Right atrium auricular region (tissue), 2 donors: Measurements from ENCODE around the gene RPH3AL. TPM values are rescaled to one million over a fixed set of nuclear protein-coding genes. Genes with fewer than 3 reads are reported as not detected.
"Not testable (repeated sequence)": the region's sequence is repeated elsewhere in the genome, so short reads cannot be mapped to it uniquely, and the experiment has no call there.

Experiments used
- DNase-seq: peaks from one replicate; pipeline ENCODE4 v3.0.0-alpha.2; 2019; ENCODE audit warnings: low spot score
- H3K27ac ChIP-seq, 2 donors: fragments of 200-600 bp; sonication (generic); 1 replicate in 1 of 2; 2 replicates in 1 of 2; pipeline ENCODE4 v1.5.1; 2016 to 2019
- H3K27me3 ChIP-seq, 2 donors: fragments of 200-600 bp; sonication (generic); one replicate each; pipeline versions ENCODE4 v1.5.1 to v1.6.0; 2017 to 2019
- H3K36me3 ChIP-seq: fragments of 200-600 bp; sonication (generic); one replicate; pipeline ENCODE4 v1.5.1; 2016
- H3K4me1 ChIP-seq, 2 donors: fragments of 200-600 bp; sonication (generic); one replicate each; pipeline versions ENCODE4 v1.5.1 to v1.6.0; 2017 to 2019
- H3K4me3 ChIP-seq, 2 donors: fragments of 200-600 bp; sonication (generic); 1 replicate in 1 of 2; 2 replicates in 1 of 2; pipeline ENCODE4 v1.5.1; 2017 to 2019; ENCODE audit warnings: mild to moderate bottlenecking in 1 of 2, moderate library complexity in 1 of 2
- H3K9me3 ChIP-seq, 2 donors: fragments of 200-600 bp; sonication (generic); one replicate each; pipeline ENCODE4 v1.5.1; 2019
- total RNA-seq, 2 donors: library from RNA; depleted of rRNA; stranded (reverse); fragments of >200 nt; gene quantifications; one replicate each; pipeline ENCODE4 v1.1.0, GENCODE V29; 2016
- TF ChIP-seq, protein P1 (sequence below), 2 donors: fragments of 200-600 bp; sonication (generic); IDR thresholded peaks; one replicate each; pipeline ENCODE4 v1.5.1; 2019; ENCODE audit warnings: antibody characterized with exemption in 2 of 2

The RPH3AL gene
- total RNA-seq, 2 donors from 2014 or later, result 7.2 to 13.1 TPM

GRCh38 chr17:237406-237955 is 115.1 kb downstream of the RPH3AL start:
- Histone ChIP-seq H3K9me3 (no peaks in the 10 kb centered on the region), H3K4me3 (no peak overlapping the region), H3K4me1 (peaks cover 0 to 10% of the 10 kb centered on the region in 2 donors), H3K36me3 (no peaks in the 10 kb centered on the region), H3K27me3 (no peaks in the 10 kb centered on the region), H3K27ac (no peak overlapping the region)
- TF ChIP-seq, protein P1, sequence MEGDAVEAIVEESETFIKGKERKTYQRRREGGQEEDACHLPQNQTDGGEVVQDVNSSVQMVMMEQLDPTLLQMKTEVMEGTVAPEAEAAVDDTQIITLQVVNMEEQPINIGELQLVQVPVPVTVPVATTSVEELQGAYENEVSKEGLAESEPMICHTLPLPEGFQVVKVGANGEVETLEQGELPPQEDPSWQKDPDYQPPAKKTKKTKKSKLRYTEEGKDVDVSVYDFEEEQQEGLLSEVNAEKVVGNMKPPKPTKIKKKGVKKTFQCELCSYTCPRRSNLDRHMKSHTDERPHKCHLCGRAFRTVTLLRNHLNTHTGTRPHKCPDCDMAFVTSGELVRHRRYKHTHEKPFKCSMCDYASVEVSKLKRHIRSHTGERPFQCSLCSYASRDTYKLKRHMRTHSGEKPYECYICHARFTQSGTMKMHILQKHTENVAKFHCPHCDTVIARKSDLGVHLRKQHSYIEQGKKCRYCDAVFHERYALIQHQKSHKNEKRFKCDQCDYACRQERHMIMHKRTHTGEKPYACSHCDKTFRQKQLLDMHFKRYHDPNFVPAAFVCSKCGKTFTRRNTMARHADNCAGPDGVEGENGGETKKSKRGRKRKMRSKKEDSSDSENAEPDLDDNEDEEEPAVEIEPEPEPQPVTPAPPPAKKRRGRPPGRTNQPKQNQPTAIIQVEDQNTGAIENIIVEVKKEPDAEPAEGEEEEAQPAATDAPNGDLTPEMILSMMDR (IDR thresholded peaks at IDR 0.05), result no peak
- no peak for DNase-seq

- no peaks in the 10 kb centered on the region for H3K27me3 ChIP-seq
- no peaks in the 10 kb centered on the region for H3K36me3 ChIP-seq
- no peak for DNase-seq
- H3K4me3 ChIP-seq, result no peak overlapping the region
- H3K9me3 ChIP-seq, result no peaks in the 10 kb centered on the region
- H3K27ac ChIP-seq, result no peak overlapping the region
- TF ChIP-seq, protein P1 (IDR thresholded peaks at IDR 0.05), result no peak
- peaks cover 0 to 10% of the 10 kb centered on the region in 2 donors for H3K4me1 ChIP-seq
Observed at GRCh38 chr17:236641-237405, 115.8 kb downstream of the RPH3AL start.

- no peaks in the 10 kb centered on the region for H3K9me3 ChIP-seq
- no peak overlapping the region for H3K4me3 ChIP-seq
- H3K4me1 ChIP-seq, result peaks cover 0 to 10% of the 10 kb centered on the region in 2 donors
- H3K27me3 ChIP-seq, result no peaks in the 10 kb centered on the region
- DNase-seq, result no peak
- H3K36me3 ChIP-seq, result no peaks in the 10 kb centered on the region
- TF ChIP-seq, protein P1 (IDR thresholded peaks at IDR 0.05), result no peak
- no peak overlapping the region for H3K27ac ChIP-seq
Observed at GRCh38 chr17:235831-236640, 116.6 kb downstream of the RPH3AL start.

DNA sequence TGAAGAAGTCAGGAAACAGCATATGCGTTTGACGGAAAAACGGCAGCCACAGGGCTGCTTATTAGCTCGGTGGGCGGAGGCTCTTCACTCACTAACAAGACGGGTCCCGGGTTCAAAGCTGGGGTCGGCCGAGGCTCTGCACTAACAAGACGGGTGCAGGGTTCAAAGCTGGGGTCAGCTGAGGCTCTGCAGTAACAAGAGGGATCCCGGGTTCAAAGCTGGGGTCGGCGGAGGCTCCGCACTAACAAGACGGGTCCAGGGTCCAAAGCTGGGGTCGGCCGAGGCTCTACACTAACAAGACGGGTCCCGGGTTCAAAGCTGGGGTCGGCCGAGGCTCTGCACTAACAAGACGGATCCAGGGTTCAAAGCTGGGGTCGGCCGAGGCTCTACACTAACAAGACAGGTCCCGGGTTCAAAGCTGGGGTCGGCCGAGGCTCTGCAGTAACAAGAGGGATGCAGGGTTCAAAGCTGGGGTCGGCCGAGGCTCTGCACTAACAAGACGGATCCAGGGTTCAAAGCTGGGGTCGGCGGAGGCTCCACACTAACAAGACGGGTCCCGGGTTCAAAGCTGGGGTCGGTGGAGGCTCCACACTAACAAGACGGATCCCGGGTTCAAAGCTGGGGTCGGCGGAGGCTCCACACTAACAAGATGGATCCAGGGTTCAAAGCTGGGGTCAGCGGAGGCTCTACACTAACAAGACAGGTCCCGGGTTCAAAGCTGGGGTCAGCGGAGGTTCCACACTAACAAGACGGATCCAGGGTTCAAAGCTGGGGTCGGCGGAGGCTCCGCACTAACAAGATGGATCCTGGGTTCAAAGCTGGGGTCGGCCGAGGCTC is 117.4 kb downstream of the RPH3AL start:
- not testable (repeated sequence) for DNase-seq

GRCh38 chr17:234163-234993 is 118.2 kb downstream of the RPH3AL start:
- DNase-seq, H3K27me3 ChIP-seq, H3K9me3 ChIP-seq, H3K36me3 ChIP-seq: not testable (repeated sequence)
- Histone ChIP-seq H3K27ac (peak overlapping the region; percentile 74 to 79), H3K4me1 (peaks cover 0 to 15% of the 10 kb centered on the region in 2 donors), H3K4me3 (peak overlapping the region in 1 of 2 donors; percentile 36)

More for the DNA sequence above, 117.4 kb downstream of the RPH3AL start:
- H3K27ac ChIP-seq, result peak overlapping the region; percentile 74 to 79
- not testable (repeated sequence) for H3K4me1 ChIP-seq, H3K36me3 ChIP-seq, H3K27me3 ChIP-seq, H3K9me3 ChIP-seq
- peak overlapping the region in 1 of 2 donors; percentile 36 for H3K4me3 ChIP-seq
